ENCODE results near the gene SLC25A25. TPM values are rescaled to one million over a fixed set of nuclear protein-coding genes. Genes with fewer than 3 reads are reported as not detected.

SLC25A25 gene
- total and polyA plus RNA-seq, 2 of the 8 experiments (the other 6 are each of a cell fraction or from before 2014, with no cell fraction given) = 6.5 to 18.5 TPM

DNA sequence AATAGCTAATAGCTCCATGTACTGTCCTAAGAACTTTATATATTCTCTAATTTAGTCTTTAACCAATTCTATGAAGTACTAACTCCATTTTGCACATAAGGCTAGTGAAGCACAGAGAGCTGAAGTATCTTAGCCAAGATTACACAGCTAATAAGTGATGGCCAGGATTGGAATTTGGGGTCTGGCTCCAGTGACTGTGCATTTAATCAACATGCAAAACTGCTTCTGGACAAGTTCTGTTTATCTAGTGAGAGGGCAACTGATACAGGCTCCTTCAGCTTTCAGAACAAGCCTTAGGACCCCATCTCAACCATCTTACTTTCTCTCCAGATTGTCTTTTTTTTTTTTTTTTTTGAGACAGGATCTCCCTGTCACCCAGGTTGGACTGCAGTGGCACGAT, 21.3 kb downstream of the SLC25A25 start:
- no peak overlapping the region for H3K23ac ChIP-seq (ENCODE audit: insufficient read length)
- no peak overlapping the region for H3K9ac ChIP-seq (replicated peaks in 1 of 4; ENCODE audit: extremely low read depth in 1 of 4, low read depth in 3 of 4, low read length in 3 of 4)
- H3K4me1 ChIP-seq (replicated peaks in 1 of 4; ENCODE audit: control insufficient read depth in 3 of 4, insufficient read depth in 4 of 4, low read length in 3 of 4) = peaks cover 0 to 5% (median 2%) of the 10 kb centered on the region in 4 experiments; a peak in 3 of 7 replicates
- no peak overlapping the region for H2BK5ac ChIP-seq (ENCODE audit: low read depth, low read length)
- H3K36me3 ChIP-seq (ENCODE audit: control insufficient read depth in 2 of 4, insufficient read depth in 4 of 4, low read length in 3 of 4) = no peaks in the 10 kb centered on the region
- no peak overlapping the region for H3K4me2 ChIP-seq (ENCODE audit: insufficient read depth in 1 of 2, low read depth in 2 of 2, low read length in 2 of 2)
- H3K56ac ChIP-seq (replicated peaks; ENCODE audit: insufficient read length, low read depth, low read length) = no peak overlapping the region
- no peaks in the 10 kb centered on the region for H3K9me3 ChIP-seq (ENCODE audit: insufficient read depth in 2 of 2, low read depth in 1 of 2, low read length in 1 of 2)
- no peaks in the 10 kb centered on the region for H3K23me2 ChIP-seq (ENCODE audit: low read depth, low read length)
- no CpG with 5 or more reads among the region's 1 CpG for WGBS, 2 experiments (ENCODE audit: extremely low coverage in 1 of 2, insufficient coverage in 1 of 2, insufficient read length in 1 of 2, insufficient replicate concordance in 2 of 2, low coverage in 1 of 2, low lambda C conversion rate in 2 of 2, missing lambda C conversion rate in 1 of 2)
- H2AK5ac ChIP-seq (ENCODE audit: low read depth, low read length) = no peak overlapping the region
- peaks cover 2 to 4% of the 10 kb centered on the region in 2 experiments for H4K20me1 ChIP-seq (replicated peaks in 1 of 2; ENCODE audit: control insufficient read depth in 1 of 2, insufficient read depth in 2 of 2, low read length in 2 of 2)
- H4K8ac ChIP-seq (ENCODE audit: extremely low read depth, insufficient read depth, low read length) = no peak overlapping the region
- ChIA-PET POLR2A (ENCODE audit: partially characterized antibody) (interaction anchor here (2.8 kb wide), 1 partner anchor 10 kb away, joined by 22 read pairs; no protein-coding TSS in a partner anchor), CTCF (ENCODE audit: partially characterized antibody) (interaction anchor here (0.6 to 3.8 kb wide), 9 partner anchors 8 to 482 kb away, joined by 3 to 17 read pairs (median 5); no protein-coding TSS in a partner anchor)
- DNase-seq (ENCODE audit: low read depth in 1 of 2, low spot score in 2 of 2) (no peak), FAIRE-seq (no peak)
- peaks cover 0 to 21% of the 10 kb centered on the region in 2 experiments; a peak in 2 of 4 replicates for H3K79me2 ChIP-seq (ENCODE audit: control insufficient read depth in 1 of 2, insufficient read depth in 2 of 2, low read length in 2 of 2)
- H2BK12ac ChIP-seq (ENCODE audit: low read depth, low read length) = no peak overlapping the region
- H3K4me3 ChIP-seq (ENCODE audit: extremely low read depth in 1 of 4, insufficient read depth in 2 of 4, low read depth in 3 of 4, low read length in 4 of 4) = no peak overlapping the region
- H3K79me1 ChIP-seq (ENCODE audit: low read depth, low read length) = peaks cover 6% of the 10 kb centered on the region
- no peak overlapping the region for H2BK15ac ChIP-seq (ENCODE audit: low read length)
- H4K91ac ChIP-seq (replicated peaks; ENCODE audit: insufficient read length, low read length) = no peak overlapping the region
- no peak overlapping the region for H3K27ac ChIP-seq (ENCODE audit: low read depth, low read length)
- no peak overlapping the region for H3K4ac ChIP-seq (replicated peaks; ENCODE audit: insufficient read length, low read depth, low read length)
- TF ChIP-seq MAFK (IDR thresholded peaks at IDR 0.05; ENCODE audit: low read depth, low read length) (no peak), POU5F1 (IDR thresholded peaks at IDR 0.05; ENCODE audit: low read depth, low read length) (no peak)
- TF ChIP-seq, protein P1, sequence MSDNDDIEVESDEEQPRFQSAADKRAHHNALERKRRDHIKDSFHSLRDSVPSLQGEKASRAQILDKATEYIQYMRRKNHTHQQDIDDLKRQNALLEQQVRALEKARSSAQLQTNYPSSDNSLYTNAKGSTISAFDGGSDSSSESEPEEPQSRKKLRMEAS (IDR thresholded peaks at IDR 0.05) = no peak
- no peaks in the 10 kb centered on the region for H3K27me3 ChIP-seq (replicated peaks in 1 of 4; ENCODE audit: control insufficient read depth in 3 of 4, extremely low read depth in 1 of 4, insufficient read depth in 3 of 4, low read length in 3 of 4)
- H2BK20ac ChIP-seq (ENCODE audit: low read length) = no peak overlapping the region
- H2AFZ ChIP-seq (ENCODE audit: low read length) = no peak overlapping the region
- H3K14ac ChIP-seq (ENCODE audit: insufficient read length) = no peak overlapping the region
- H3K18ac ChIP-seq (ENCODE audit: extremely low read depth, low read length) = no peak overlapping the region
- H4K5ac ChIP-seq (ENCODE audit: insufficient read length, low read depth, low read length) = no peak overlapping the region
- no peak overlapping the region for H2BK120ac ChIP-seq (replicated peaks; ENCODE audit: low read depth, low read length)
